ENCODE measurements around the gene ST8SIA5. TPM values are rescaled to one million over a fixed set of nuclear protein-coding genes. Genes with fewer than 3 reads are reported as not detected.

Gene ST8SIA5
- total RNA-seq, 1 experiment from 2014 or later, result 5.4 TPM

GRCh38 chr18:46649071-46649862 is 107.6 kb downstream of the ST8SIA5 start (continued):
- TF ChIP-seq, protein P1, sequence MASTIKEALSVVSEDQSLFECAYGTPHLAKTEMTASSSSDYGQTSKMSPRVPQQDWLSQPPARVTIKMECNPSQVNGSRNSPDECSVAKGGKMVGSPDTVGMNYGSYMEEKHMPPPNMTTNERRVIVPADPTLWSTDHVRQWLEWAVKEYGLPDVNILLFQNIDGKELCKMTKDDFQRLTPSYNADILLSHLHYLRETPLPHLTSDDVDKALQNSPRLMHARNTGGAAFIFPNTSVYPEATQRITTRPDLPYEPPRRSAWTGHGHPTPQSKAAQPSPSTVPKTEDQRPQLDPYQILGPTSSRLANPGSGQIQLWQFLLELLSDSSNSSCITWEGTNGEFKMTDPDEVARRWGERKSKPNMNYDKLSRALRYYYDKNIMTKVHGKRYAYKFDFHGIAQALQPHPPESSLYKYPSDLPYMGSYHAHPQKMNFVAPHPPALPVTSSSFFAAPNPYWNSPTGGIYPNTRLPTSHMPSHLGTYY (CRISPR knock-in tag; IDR thresholded peaks at IDR 0.05), result no peak
- TF ChIP-seq ZNF416 (CRISPR knock-in tag; IDR thresholded peaks at IDR 0.05) (no peak), CREB1 (CRISPR knock-in tag; IDR thresholded peaks at IDR 0.05) (no peak), PRRX2 (CRISPR knock-in tag; IDR thresholded peaks at IDR 0.05) (no peak)
- TF ChIP-seq, protein P2, sequence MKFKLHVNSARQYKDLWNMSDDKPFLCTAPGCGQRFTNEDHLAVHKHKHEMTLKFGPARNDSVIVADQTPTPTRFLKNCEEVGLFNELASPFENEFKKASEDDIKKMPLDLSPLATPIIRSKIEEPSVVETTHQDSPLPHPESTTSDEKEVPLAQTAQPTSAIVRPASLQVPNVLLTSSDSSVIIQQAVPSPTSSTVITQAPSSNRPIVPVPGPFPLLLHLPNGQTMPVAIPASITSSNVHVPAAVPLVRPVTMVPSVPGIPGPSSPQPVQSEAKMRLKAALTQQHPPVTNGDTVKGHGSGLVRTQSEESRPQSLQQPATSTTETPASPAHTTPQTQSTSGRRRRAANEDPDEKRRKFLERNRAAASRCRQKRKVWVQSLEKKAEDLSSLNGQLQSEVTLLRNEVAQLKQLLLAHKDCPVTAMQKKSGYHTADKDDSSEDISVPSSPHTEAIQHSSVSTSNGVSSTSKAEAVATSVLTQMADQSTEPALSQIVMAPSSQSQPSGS (CRISPR knock-in tag; IDR thresholded peaks at IDR 0.05; ENCODE audit: borderline replicate concordance, low read depth), result no peak

DNA sequence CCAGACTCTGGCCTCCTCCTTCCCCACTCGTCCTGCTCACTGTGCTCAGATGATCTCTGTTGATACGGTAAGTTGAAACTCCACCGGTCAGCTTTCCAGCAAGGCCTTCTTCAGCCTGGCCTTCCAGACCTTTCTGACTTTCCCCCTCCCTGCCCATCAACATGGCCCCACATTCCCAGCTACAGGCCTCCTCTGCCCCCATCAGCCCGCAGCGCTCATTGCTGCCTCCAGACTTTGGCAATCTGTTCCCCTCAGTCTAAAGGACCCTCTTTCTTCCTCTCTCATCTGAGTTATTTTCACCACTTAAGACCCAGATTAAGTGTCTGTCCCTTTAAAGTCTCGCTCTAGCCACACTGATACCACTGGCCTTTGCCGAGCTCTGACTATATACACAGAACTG is 110.4 kb downstream of the ST8SIA5 start:
- no peaks in the 10 kb centered on the region for H3K27me3 Mint-ChIP-seq (ENCODE audit: low read depth)
- no peaks in the 10 kb centered on the region for H3K36me3 Mint-ChIP-seq
- H3K9me3 Mint-ChIP-seq, result no peaks in the 10 kb centered on the region
- no peak for DNase-seq (ENCODE audit: low spot score)
- ChIA-PET CTCF (interaction anchor here (1.3 to 1.5 kb wide), 4 partner anchors 11 to 365 kb away, joined by 3 to 16 read pairs (median 8); partner anchors contain the start of gene LOXHD1), POLR2A (no interaction called here)
- no peak for TF ChIP-seq ZNF138 (CRISPR knock-in tag; conservative IDR thresholded peaks at IDR 0.05)
- TF ChIP-seq KAT7 (CRISPR knock-in tag; IDR thresholded peaks at IDR 0.05; ENCODE audit: borderline replicate concordance), result no peak
- no peak for TF ChIP-seq TEAD1 (CRISPR knock-in tag; IDR thresholded peaks at IDR 0.05)
- TF ChIP-seq ZNF263 (CRISPR knock-in tag; IDR thresholded peaks at IDR 0.05; ENCODE audit: low read depth), result no peak
- no peak for TF ChIP-seq SOX15 (CRISPR knock-in tag; IDR thresholded peaks at IDR 0.05)
- TF ChIP-seq NR3C1 (CRISPR knock-in tag; conservative IDR thresholded peaks at IDR 0.05; ENCODE audit: low read depth), result no peak
- TF ChIP-seq, protein P3, sequence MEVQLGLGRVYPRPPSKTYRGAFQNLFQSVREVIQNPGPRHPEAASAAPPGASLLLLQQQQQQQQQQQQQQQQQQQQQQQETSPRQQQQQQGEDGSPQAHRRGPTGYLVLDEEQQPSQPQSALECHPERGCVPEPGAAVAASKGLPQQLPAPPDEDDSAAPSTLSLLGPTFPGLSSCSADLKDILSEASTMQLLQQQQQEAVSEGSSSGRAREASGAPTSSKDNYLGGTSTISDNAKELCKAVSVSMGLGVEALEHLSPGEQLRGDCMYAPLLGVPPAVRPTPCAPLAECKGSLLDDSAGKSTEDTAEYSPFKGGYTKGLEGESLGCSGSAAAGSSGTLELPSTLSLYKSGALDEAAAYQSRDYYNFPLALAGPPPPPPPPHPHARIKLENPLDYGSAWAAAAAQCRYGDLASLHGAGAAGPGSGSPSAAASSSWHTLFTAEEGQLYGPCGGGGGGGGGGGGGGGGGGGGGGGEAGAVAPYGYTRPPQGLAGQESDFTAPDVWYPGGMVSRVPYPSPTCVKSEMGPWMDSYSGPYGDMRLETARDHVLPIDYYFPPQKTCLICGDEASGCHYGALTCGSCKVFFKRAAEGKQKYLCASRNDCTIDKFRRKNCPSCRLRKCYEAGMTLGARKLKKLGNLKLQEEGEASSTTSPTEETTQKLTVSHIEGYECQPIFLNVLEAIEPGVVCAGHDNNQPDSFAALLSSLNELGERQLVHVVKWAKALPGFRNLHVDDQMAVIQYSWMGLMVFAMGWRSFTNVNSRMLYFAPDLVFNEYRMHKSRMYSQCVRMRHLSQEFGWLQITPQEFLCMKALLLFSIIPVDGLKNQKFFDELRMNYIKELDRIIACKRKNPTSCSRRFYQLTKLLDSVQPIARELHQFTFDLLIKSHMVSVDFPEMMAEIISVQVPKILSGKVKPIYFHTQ (CRISPR knock-in tag; IDR thresholded peaks at IDR 0.05), result no peak
- TF ChIP-seq JUN (CRISPR knock-in tag; IDR thresholded peaks at IDR 0.05), result no peak
- TF ChIP-seq ZSCAN18 (CRISPR knock-in tag; IDR thresholded peaks at IDR 0.05), result no peak
- no peak for TF ChIP-seq MXD4 (CRISPR knock-in tag; IDR thresholded peaks at IDR 0.05; ENCODE audit: borderline replicate concordance)
- no peak for TF ChIP-seq TEAD4 (CRISPR knock-in tag; IDR thresholded peaks at IDR 0.05)
- TF ChIP-seq FOXJ3 (CRISPR knock-in tag; IDR thresholded peaks at IDR 0.05; ENCODE audit: borderline replicate concordance), result no peak
- TF ChIP-seq, protein P4, sequence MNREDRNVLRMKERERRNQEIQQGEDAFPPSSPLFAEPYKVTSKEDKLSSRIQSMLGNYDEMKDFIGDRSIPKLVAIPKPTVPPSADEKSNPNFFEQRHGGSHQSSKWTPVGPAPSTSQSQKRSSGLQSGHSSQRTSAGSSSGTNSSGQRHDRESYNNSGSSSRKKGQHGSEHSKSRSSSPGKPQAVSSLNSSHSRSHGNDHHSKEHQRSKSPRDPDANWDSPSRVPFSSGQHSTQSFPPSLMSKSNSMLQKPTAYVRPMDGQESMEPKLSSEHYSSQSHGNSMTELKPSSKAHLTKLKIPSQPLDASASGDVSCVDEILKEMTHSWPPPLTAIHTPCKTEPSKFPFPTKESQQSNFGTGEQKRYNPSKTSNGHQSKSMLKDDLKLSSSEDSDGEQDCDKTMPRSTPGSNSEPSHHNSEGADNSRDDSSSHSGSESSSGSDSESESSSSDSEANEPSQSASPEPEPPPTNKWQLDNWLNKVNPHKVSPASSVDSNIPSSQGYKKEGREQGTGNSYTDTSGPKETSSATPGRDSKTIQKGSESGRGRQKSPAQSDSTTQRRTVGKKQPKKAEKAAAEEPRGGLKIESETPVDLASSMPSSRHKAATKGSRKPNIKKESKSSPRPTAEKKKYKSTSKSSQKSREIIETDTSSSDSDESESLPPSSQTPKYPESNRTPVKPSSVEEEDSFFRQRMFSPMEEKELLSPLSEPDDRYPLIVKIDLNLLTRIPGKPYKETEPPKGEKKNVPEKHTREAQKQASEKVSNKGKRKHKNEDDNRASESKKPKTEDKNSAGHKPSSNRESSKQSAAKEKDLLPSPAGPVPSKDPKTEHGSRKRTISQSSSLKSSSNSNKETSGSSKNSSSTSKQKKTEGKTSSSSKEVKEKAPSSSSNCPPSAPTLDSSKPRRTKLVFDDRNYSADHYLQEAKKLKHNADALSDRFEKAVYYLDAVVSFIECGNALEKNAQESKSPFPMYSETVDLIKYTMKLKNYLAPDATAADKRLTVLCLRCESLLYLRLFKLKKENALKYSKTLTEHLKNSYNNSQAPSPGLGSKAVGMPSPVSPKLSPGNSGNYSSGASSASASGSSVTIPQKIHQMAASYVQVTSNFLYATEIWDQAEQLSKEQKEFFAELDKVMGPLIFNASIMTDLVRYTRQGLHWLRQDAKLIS (CRISPR knock-in tag; IDR thresholded peaks at IDR 0.05; ENCODE audit: borderline replicate concordance), result no peak
- peak; percentile 48; the same call in 1 of the 2 replicates for ATAC-seq
- H3K4me1 Mint-ChIP-seq, result no peaks in the 10 kb centered on the region
- H3K4me3 Mint-ChIP-seq, result no peak overlapping the region
- H3K27ac Mint-ChIP-seq, result no peak overlapping the region
